Type B pancreatic cell (in vitro differentiated cells): ENCODE data around the gene ATP2A3. TPM values are rescaled to one million over a fixed set of nuclear protein-coding genes. Genes with fewer than 3 reads are reported as not detected.

Source experiments
- DNase-seq: peaks from one replicate; pipeline ENCODE4 v3.0.0; 2021; ENCODE audit warnings: mixed read lengths; ENCODE audit not compliant: unreplicated experiment; ENCODE audit errors: extremely low spot score
- H3K27ac Mint-ChIP-seq: 2 replicates; pipeline ENCODE4 v1.8.0; 2021; ENCODE audit warnings: mild to moderate bottlenecking, mixed read lengths
- H3K27me3 Mint-ChIP-seq: 2 replicates; pipeline ENCODE4 v1.8.0; 2021; ENCODE audit warnings: mixed read lengths
- H3K36me3 Mint-ChIP-seq: 2 replicates; pipeline ENCODE4 v1.8.0; 2021; ENCODE audit warnings: mixed read lengths
- H3K4me1 Mint-ChIP-seq: one replicate; pipeline ENCODE4 v1.8.0; 2021; ENCODE audit warnings: mixed read lengths; ENCODE audit not compliant: unreplicated experiment
- H3K4me3 Mint-ChIP-seq: 2 replicates; pipeline ENCODE4 v1.8.0; 2021; ENCODE audit warnings: mild to moderate bottlenecking, mixed read lengths
- H3K9me3 Mint-ChIP-seq: 2 replicates; pipeline ENCODE4 v1.8.0; 2021; ENCODE audit warnings: mixed read lengths
- total RNA-seq: library from RNA; stranded (reverse); gene quantifications from 2 replicates; pipeline ENCODE4 v1.2.1, GENCODE V29; 2021; ENCODE audit warnings: low replicate concordance
- TF ChIP-seq, protein P1 (sequence below): fragments of 200-600 bp; sonication (generic); conservative IDR thresholded peaks from 2 replicates; pipeline ENCODE4 v1.5.0; 2021; ENCODE audit warnings: antibody characterized with exemption, mild to moderate bottlenecking

The ATP2A3 gene
- total RNA-seq, 1 donor from 2014 or later: 33.2 TPM

GRCh38 chr17:3969963-3970362, 5.7 kb upstream of the ATP2A3 start:
- H3K27ac Mint-ChIP-seq: no peak overlapping the region
- peaks cover 6% of the 10 kb centered on the region for H3K9me3 Mint-ChIP-seq
- no peak overlapping the region for H3K4me3 Mint-ChIP-seq
- H3K4me1 Mint-ChIP-seq: peaks cover 5% of the 10 kb centered on the region
- DNase-seq: no peak
- TF ChIP-seq, protein P1, sequence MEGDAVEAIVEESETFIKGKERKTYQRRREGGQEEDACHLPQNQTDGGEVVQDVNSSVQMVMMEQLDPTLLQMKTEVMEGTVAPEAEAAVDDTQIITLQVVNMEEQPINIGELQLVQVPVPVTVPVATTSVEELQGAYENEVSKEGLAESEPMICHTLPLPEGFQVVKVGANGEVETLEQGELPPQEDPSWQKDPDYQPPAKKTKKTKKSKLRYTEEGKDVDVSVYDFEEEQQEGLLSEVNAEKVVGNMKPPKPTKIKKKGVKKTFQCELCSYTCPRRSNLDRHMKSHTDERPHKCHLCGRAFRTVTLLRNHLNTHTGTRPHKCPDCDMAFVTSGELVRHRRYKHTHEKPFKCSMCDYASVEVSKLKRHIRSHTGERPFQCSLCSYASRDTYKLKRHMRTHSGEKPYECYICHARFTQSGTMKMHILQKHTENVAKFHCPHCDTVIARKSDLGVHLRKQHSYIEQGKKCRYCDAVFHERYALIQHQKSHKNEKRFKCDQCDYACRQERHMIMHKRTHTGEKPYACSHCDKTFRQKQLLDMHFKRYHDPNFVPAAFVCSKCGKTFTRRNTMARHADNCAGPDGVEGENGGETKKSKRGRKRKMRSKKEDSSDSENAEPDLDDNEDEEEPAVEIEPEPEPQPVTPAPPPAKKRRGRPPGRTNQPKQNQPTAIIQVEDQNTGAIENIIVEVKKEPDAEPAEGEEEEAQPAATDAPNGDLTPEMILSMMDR: no peak
- H3K27me3 Mint-ChIP-seq: peaks cover 44% of the 10 kb centered on the region
- H3K36me3 Mint-ChIP-seq: no peaks in the 10 kb centered on the region

DNA sequence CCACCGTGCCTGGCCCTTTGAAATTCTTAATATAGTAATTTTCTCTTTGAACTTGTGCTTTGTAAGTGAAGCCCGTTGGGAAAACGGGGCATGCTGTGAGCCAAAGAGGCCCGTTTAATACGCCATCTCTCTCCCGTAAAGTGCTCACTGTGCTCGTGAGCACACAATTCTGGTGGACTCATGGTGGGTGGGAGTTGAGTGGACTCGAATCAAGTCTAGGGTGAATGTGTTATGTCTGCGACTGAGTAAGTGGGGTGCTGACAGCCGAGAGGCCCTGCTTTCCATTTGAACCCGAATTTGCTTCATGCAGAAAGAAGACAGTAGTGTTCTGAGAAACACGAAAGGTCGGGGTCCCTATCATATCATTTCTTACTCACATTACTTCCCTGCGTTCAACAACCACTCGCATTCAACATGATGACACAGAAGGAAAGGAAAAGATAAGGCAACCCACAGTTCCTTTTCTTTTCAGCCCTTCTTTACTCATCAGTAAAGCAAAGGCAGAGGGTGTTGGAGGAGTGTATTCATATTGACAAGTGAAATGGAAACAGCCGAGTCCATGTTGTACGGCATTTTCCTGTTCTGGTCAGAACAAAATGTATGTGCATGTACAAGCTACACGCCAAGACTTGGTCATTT, 4.8 kb upstream of the ATP2A3 start:
- Mint-ChIP-seq H3K4me3 (no peak overlapping the region), H3K27ac (no peak overlapping the region), H3K36me3 (no peaks in the 10 kb centered on the region), H3K27me3 (peaks cover 44% of the 10 kb centered on the region), H3K4me1 (peaks cover 8% of the 10 kb centered on the region), H3K9me3 (no peaks in the 10 kb centered on the region)
- TF ChIP-seq, protein P1: no peak
- no peak for DNase-seq

DNA sequence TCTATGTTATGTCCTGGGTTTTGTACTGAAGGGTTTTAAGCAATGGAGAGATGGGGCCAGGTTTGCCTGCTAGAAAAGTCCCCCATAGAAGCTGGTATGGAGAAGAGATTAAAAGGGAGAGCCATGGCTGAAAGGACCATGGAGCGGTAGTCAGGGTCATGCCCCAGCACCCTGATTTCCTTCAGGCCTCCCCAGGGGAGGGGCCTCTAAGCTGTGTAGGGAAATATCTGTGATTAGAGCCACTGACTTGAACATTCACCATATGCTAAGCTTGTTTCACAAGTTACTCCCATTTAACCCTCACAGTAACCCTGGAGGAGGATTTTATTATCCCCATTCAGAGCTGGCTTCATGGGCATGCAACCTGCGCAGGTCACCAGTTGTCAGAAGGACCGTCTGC, 3.8 kb upstream of the ATP2A3 start:
- peaks cover 8% of the 10 kb centered on the region for H3K4me1 Mint-ChIP-seq
- no peaks in the 10 kb centered on the region for H3K36me3 Mint-ChIP-seq
- H3K4me3 Mint-ChIP-seq: no peak overlapping the region
- peaks cover 49% of the 10 kb centered on the region for H3K27me3 Mint-ChIP-seq
- DNase-seq: no peak
- TF ChIP-seq, protein P1: no peak
- no peak overlapping the region for H3K27ac Mint-ChIP-seq
- H3K9me3 Mint-ChIP-seq: no peaks in the 10 kb centered on the region

DNA sequence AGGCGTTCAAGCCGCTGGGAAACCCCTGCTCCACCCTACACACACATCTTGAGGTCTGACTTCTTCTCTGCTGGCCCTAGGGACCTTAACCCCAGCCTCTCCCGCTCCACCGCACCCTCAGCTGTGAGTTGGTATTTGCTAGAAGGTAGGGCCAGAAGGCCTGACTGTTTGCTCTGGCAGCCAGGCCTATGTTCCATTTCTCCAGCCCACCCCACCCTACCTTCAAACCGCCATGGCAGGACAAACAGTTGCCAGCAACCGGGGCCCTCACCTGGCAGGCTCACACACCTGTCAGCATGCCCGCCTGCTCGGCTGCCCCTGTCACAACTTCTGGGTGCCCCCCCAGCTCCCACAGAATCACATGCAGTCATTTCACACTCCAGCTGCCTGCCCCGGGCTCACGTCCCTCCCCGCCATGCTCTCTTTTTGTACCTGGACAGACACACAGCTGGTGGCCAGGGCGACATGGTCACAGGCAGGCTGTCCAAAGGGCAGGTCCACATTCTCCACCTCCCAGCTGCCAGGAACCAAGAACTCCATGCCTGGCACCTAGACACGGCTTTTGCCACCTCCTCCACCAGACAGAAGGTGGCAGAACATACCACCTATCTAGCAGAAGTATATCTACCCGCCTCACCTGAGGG, 2.6 kb upstream of the ATP2A3 start:
- H3K4me3 Mint-ChIP-seq: peak overlapping the region; percentile 37
- H3K9me3 Mint-ChIP-seq: no peaks in the 10 kb centered on the region
- peaks cover 60% of the 10 kb centered on the region for H3K27me3 Mint-ChIP-seq

GRCh38 chr17:3965118-3965800, 1.0 kb upstream of the ATP2A3 start:
- peaks cover 67% of the 10 kb centered on the region for H3K27me3 Mint-ChIP-seq
- no peak for DNase-seq
- H3K9me3 Mint-ChIP-seq: no peaks in the 10 kb centered on the region
- H3K27ac Mint-ChIP-seq: peak overlapping the region; percentile 50
- peaks cover 15% of the 10 kb centered on the region for H3K4me1 Mint-ChIP-seq
- no peaks in the 10 kb centered on the region for H3K36me3 Mint-ChIP-seq
- peak overlapping the region; percentile 79 for H3K4me3 Mint-ChIP-seq
- TF ChIP-seq, protein P1: no peak

More for the DNA sequence above, 2.6 kb upstream of the ATP2A3 start:
- Mint-ChIP-seq H3K36me3 (no peaks in the 10 kb centered on the region), H3K4me1 (peaks cover 8% of the 10 kb centered on the region), H3K27ac (peak overlapping the region; percentile 39)
- no peak for DNase-seq
- TF ChIP-seq, protein P1: no peak
